GM21528 (cell line): Measurements from ENCODE around the gene AMFR.

Source experiments
- ATAC-seq: cut with Tn5 transposase; IDR thresholded peaks from one replicate; pipeline ENCODE4 v1.9.1; 2021; ENCODE audit warnings: mild to moderate bottlenecking, moderate library complexity; ENCODE audit not compliant: unreplicated experiment, low FRiP score

The AMFR gene

GRCh38 chr16:56425439-56425832, at the start of gene AMFR:
TSS of gene AMFR (minus strand) at chr16:56425545. CDS start at chr16:56425327, 218 bp downstream.
- ATAC-seq: peak; percentile 69

GRCh38 chr16:56470666-56471065, 45.3 kb upstream of the AMFR start:
- ATAC-seq: no peak

GRCh38 chr16:56470232-56470631, 44.9 kb upstream of the AMFR start:
- no peak for ATAC-seq

- ATAC-seq: no peak
These were observed 44.4 kb upstream of the AMFR start for GRCh38 chr16:56469748-56470147.

- ATAC-seq: no peak
These were observed 43.5 kb upstream of the AMFR start for GRCh38 chr16:56468800-56469199.

- no peak for ATAC-seq
These were observed 41.0 kb upstream of the AMFR start for GRCh38 chr16:56466344-56466743.

GRCh38 chr16:56463153-56463552, 37.8 kb upstream of the AMFR start:
- ATAC-seq: no peak

- ATAC-seq: no peak
These were observed 36.9 kb upstream of the AMFR start for GRCh38 chr16:56462064-56462796.

GRCh38 chr16:56460101-56460500, 34.8 kb upstream of the AMFR start:
- no peak for ATAC-seq

- ATAC-seq: no peak
These were observed 32.7 kb upstream of the AMFR start for GRCh38 chr16:56457927-56458470.

GRCh38 chr16:56451753-56452689, 26.7 kb upstream of the AMFR start:
- peak; percentile 41 for ATAC-seq

- peak; percentile 95 for ATAC-seq
These were observed 25.8 kb upstream of the AMFR start, which contains the start of the genes NUDT21 and OGFOD1 for GRCh38 chr16:56450986-56451752. TSS of gene NUDT21 (minus strand) at chr16:56451332. CDS start at chr16:56451202, 130 bp downstream. TSS of gene OGFOD1 (plus strand) at chr16:56451554. CDS start at chr16:56451613, 59 bp downstream.

- peak; percentile 53 for ATAC-seq
These were observed 25.1 kb upstream of the AMFR start for GRCh38 chr16:56450275-56450985.

- no peak for ATAC-seq
These were observed 22.7 kb upstream of the AMFR start for GRCh38 chr16:56448005-56448404.

GRCh38 chr16:56447286-56447685, 21.9 kb upstream of the AMFR start:
- ATAC-seq: no peak

- no peak for ATAC-seq
These were observed 12.7 kb upstream of the AMFR start for GRCh38 chr16:56438038-56438437.

GRCh38 chr16:56436258-56436657, 10.9 kb upstream of the AMFR start:
- no peak for ATAC-seq

GRCh38 chr16:56428091-56428490, 2.7 kb upstream of the AMFR start:
- no peak for ATAC-seq

- no peak for ATAC-seq
These were observed 1.2 kb upstream of the AMFR start for GRCh38 chr16:56426585-56426984.
